Memory B cell (primary cell): ENCODE measurements around the gene ZSWIM6.

Experiments used
- ATAC-seq: fragments of 150-1000 bp; cut with Tn5 transposase; 2 replicates; pipeline ENCODE4 v1.10.0; 2021; ENCODE audit warnings: low read depth, mild to moderate bottlenecking, moderate library complexity
- DNase-seq, 2 donors: peaks; one replicate each; pipeline ENCODE4 v3.0.0; 2022; ENCODE audit warnings: low spot score in 2 of 2
- H3K27ac Mint-ChIP-seq: one replicate; pipeline ENCODE4 v1.8.0; 2022; ENCODE audit warnings: mild to moderate bottlenecking, moderate library complexity, mixed read lengths
- H3K27me3 Mint-ChIP-seq: one replicate; pipeline ENCODE4 v1.8.0; 2022; ENCODE audit warnings: mixed read lengths
- H3K36me3 Mint-ChIP-seq: one replicate; pipeline ENCODE4 v1.8.0; 2022; ENCODE audit warnings: mild to moderate bottlenecking, mixed read lengths
- H3K4me1 Mint-ChIP-seq: one replicate; pipeline ENCODE4 v1.8.0; 2022; ENCODE audit warnings: mixed read lengths
- H3K4me3 Mint-ChIP-seq: one replicate; pipeline ENCODE4 v1.8.0; 2022; ENCODE audit warnings: mild to moderate bottlenecking, moderate library complexity, mixed read lengths
- H3K9me3 Mint-ChIP-seq: one replicate; pipeline ENCODE4 v1.8.0; 2022; ENCODE audit warnings: mixed read lengths

The ZSWIM6 gene

GRCh38 chr5:61313960-61314681 lies 17.9 kb upstream of the ZSWIM6 start:
- DNase-seq (no peak), ATAC-seq (no peak)
- H3K27me3 Mint-ChIP-seq = peaks cover 8% of the 10 kb centered on the region
- no peaks in the 10 kb centered on the region for H3K9me3 Mint-ChIP-seq
- H3K4me3 Mint-ChIP-seq = no peak overlapping the region
- H3K36me3 Mint-ChIP-seq = no peaks in the 10 kb centered on the region
- peaks cover 2% of the 10 kb centered on the region for H3K4me1 Mint-ChIP-seq
- H3K27ac Mint-ChIP-seq = no peak overlapping the region

GRCh38 chr5:61318376-61318775 lies 13.7 kb upstream of the ZSWIM6 start:
- Mint-ChIP-seq H3K9me3 (no peaks in the 10 kb centered on the region), H3K36me3 (no peaks in the 10 kb centered on the region), H3K27ac (no peak overlapping the region), H3K27me3 (no peaks in the 10 kb centered on the region), H3K4me1 (peaks cover 13% of the 10 kb centered on the region), H3K4me3 (no peak overlapping the region)
- ATAC-seq (no peak), DNase-seq (no peak)

DNA sequence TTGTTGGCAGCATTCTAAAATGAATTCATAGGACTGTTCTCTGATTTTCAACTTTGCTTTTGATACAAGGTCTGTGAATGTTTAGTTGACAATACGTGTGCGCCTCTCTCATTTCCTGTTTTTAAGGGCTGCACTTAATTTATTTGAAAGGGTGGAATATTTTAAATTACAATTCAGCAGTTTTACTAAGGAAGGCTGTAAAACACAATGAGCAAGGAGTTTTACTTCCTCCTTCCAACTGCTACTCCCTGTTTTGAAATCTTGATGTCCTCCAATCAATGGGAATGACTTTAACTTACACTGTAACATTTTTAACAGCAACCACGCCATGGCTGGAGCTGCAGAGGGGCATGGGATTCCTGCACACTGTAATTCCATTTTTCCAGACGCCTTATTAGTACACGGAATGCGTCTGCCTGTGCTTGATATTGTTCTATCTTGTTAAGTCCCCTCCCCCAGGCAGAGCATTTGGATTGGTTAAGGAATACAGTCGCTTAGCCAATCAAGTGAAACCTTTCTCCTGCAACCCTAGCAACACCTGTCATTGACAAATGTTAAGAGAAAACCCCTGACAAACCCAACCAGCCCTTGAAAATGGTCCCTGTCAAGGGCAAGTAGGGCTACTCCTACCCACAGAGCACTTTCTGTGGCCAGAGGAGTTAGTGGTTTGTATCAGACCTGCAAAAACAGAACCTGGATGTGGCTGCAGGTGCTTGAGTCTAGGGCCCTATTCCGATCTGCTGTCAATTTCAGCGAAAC lies 12.5 kb upstream of the ZSWIM6 start:
- Mint-ChIP-seq H3K27me3 (peaks cover 3% of the 10 kb centered on the region), H3K4me1 (peaks cover 17% of the 10 kb centered on the region), H3K27ac (peak overlapping the region; percentile 79), H3K9me3 (no peaks in the 10 kb centered on the region), H3K36me3 (no peaks in the 10 kb centered on the region), H3K4me3 (peak overlapping the region; percentile 83)
- ATAC-seq (peak; percentile 93), DNase-seq (peak in 1 of 2 donors; percentile 43)

DNA sequence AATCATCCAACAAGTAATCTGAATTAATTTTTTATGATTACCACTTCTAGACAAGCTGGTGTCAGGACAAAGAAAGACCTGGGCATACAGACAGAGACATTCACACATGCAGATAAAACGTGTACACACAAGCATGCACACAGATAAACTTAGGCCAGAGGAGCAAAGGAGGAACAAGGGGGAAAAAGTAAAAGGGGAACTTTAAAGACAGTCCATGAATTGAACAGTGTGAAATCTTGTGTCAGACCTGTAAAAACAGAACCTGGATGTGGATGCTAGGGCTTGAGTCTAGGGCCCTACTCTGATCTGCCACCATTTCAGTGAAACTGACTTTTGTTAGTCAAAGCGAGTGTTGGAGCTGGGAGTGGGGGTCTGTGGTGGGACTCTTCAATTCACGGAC lies 11.2 kb upstream of the ZSWIM6 start:
- H3K4me1 Mint-ChIP-seq = peaks cover 17% of the 10 kb centered on the region
- no peak for DNase-seq
- no peak overlapping the region for H3K4me3 Mint-ChIP-seq
- peaks cover 3% of the 10 kb centered on the region for H3K27me3 Mint-ChIP-seq
- no peak for ATAC-seq
- no peaks in the 10 kb centered on the region for H3K9me3 Mint-ChIP-seq
- H3K36me3 Mint-ChIP-seq = no peaks in the 10 kb centered on the region
- H3K27ac Mint-ChIP-seq = no peak overlapping the region

- DNase-seq (no peak), ATAC-seq (no peak)
- no peak overlapping the region for H3K27ac Mint-ChIP-seq
- no peak overlapping the region for H3K4me3 Mint-ChIP-seq
- peaks cover 17% of the 10 kb centered on the region for H3K4me1 Mint-ChIP-seq
- H3K9me3 Mint-ChIP-seq = no peaks in the 10 kb centered on the region
- no peaks in the 10 kb centered on the region for H3K36me3 Mint-ChIP-seq
- H3K27me3 Mint-ChIP-seq = peaks cover 3% of the 10 kb centered on the region
Observed at GRCh38 chr5:61321669-61322068, 10.4 kb upstream of the ZSWIM6 start.

DNA sequence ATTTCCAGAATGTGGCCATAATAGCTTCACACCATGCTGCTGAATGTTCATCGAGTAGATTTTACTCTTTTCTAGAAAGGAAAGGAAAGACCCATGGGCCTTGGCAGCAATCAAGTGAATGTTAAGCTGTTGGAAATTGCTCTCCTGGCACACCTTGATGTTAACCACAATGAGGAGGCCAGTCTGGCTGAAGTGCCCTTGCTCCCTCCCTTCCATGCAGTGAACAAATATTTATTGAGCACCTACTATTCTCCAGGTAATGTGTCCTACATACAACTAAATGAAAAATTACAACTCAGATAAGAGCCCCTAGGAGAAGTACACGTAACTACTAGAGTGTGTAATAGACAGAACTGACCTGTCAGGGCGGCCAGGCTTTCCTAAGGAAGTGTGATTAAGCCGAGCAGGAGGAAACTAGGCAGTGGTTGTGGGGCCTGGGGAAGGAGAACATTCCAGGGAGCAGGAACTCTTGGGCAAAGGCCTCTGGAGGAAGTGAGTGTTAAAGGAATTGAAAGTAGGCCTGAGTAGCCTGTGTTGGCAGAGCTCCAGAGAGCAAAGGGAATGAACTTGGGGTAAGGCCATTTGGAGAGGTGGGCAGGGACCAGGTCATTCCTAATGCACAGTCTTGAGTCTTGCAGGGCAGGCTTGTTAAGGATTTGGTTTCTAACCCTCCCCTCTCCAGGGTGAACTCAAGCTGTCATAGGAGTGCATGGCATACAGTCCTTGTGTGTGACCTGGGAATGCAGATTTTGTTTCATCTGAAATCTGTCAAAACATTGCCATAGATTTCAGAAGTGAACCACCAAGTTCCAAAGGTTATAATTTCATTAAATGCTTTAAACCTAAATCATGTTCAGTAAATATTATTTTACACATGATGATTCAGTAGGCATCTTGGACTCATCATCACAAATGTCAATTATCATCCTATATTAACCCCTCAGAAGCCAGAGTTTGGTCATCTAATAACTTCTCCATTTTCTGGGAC lies 9.0 kb upstream of the ZSWIM6 start:
- Mint-ChIP-seq H3K27me3 (peaks cover 4% of the 10 kb centered on the region), H3K9me3 (no peaks in the 10 kb centered on the region), H3K36me3 (no peaks in the 10 kb centered on the region), H3K4me1 (peaks cover 20% of the 10 kb centered on the region), H3K4me3 (no peak overlapping the region), H3K27ac (no peak overlapping the region)
- ATAC-seq = no peak
- no peak for DNase-seq

DNA sequence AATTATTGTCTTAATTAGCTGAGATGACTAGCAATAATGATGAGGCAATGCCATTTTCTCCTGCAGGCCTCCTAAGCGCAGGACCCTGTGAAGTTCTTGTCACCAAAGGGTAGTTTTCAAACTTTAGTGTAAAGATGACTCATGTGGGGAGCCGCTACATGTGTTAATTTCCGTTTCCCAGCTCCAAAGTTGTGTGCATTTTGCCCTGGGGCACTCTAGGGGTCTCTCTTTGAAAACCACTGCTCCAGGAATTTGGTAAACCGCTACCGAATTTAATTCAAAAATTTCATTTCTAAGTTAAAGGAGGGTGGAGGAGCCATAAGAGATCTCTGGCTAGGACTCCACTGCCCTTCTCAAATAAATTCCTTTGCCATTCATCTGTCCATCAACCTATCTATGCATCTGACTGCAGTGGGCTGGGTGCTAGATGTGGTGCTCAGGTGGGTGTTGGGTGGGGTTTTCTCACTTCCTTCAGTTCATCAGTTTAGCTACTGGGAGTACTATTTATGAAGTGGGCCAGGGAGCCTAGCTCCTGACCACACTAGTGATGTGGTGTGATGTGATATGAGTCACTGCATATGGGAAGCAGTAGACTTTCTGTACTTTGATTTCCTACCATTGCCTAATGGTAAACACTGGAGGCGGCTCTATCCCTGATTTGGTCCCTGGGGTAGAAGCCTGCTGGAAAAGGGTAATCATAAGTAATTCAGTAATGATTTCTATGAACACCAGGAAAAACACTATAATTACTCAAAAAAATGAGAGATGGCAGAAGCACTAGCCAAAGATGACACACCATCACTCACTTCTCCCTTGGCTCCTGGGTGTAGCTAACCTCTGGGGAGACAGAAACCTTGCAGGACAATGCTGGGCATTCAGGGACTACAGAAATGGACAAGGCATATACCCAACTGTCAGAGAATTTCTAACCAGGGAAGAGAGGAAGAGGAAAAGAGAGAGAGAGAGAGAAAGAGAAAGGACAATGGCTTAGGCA lies 4.0 kb upstream of the ZSWIM6 start:
- ATAC-seq (no peak), DNase-seq (no peak)
- H3K9me3 Mint-ChIP-seq = no peaks in the 10 kb centered on the region
- H3K4me1 Mint-ChIP-seq = peaks cover 30% of the 10 kb centered on the region
- H3K36me3 Mint-ChIP-seq = no peaks in the 10 kb centered on the region
- peaks cover 8% of the 10 kb centered on the region for H3K27me3 Mint-ChIP-seq
- no peak overlapping the region for H3K27ac Mint-ChIP-seq
- peak overlapping the region; percentile 1 for H3K4me3 Mint-ChIP-seq

DNA sequence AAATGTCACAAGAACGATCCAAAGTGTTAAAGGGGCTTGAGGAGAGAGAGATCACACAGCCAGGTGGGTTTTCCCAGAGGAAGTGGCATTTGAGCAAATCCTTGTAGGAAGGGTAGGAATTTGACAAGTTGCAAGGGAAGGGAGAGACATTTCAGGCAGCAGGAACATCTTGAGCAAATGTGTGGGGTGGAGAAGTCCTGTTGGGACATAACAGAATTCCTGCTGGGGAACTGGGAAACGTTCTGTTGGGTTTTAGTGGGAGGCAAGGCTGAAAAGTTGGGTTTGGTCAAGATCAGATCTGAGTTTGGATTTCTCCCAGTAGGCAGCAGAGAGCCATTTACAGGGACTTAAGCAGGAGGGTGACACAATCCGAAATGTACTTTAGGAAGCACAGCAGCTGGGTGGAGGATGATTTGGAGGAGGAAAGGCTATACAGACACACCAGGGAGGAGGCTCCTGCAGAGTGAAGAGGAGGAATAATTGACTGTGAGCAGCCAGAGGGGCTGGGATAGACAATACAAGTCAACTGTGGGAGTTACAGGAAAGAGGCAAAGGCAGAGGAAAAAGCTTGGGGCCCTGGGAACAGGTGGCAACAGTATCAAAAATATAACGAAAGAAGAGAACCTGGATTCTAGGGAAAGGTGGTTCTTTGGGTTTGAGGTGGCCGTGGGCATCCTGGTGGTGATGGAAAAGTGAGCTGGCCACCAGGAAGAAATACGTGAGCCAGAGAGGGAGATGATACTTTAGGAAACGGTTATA lies 3.1 kb upstream of the ZSWIM6 start:
- H3K4me1 Mint-ChIP-seq = peaks cover 27% of the 10 kb centered on the region
- H3K27ac Mint-ChIP-seq = peak overlapping the region; percentile 15
- ATAC-seq = no peak
- H3K27me3 Mint-ChIP-seq = peaks cover 6% of the 10 kb centered on the region
- no peaks in the 10 kb centered on the region for H3K36me3 Mint-ChIP-seq
- no peak for DNase-seq
- H3K4me3 Mint-ChIP-seq = peak overlapping the region; percentile 48
- H3K9me3 Mint-ChIP-seq = no peaks in the 10 kb centered on the region

DNA sequence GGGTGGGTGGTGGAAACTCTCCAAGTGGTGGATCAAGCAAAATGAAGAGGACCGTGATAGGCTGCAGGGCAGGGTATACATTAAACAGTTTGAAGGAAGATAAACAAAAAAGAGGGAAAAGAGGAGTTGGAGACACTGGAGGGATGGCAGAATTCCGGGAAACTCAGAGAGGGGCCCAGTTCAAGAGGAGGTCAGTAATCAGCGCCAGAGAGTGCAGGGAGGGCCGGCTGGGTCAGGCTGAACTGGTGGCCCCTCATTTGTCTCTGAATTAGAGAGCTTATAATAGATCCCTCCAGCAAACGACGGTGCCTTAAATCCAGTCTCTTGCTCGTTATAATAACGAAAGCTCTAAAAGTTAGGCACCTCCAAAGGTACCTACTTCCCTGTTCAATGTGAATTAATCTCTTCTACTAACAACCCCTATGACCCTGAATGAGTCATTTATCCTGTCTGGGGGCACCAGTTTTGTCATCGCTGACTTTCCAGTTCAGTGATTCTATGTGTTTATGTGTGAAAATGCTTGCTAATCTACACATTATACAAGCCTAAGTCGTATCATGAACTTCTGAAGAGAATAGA lies 2.4 kb upstream of the ZSWIM6 start:
- no peaks in the 10 kb centered on the region for H3K36me3 Mint-ChIP-seq
- no peak for DNase-seq
- no peak for ATAC-seq
- H3K27me3 Mint-ChIP-seq = peaks cover 5% of the 10 kb centered on the region
- peak overlapping the region; percentile 91 for H3K27ac Mint-ChIP-seq
- H3K4me1 Mint-ChIP-seq = peaks cover 34% of the 10 kb centered on the region
- no peaks in the 10 kb centered on the region for H3K9me3 Mint-ChIP-seq
- H3K4me3 Mint-ChIP-seq = peak overlapping the region; percentile 90

DNA sequence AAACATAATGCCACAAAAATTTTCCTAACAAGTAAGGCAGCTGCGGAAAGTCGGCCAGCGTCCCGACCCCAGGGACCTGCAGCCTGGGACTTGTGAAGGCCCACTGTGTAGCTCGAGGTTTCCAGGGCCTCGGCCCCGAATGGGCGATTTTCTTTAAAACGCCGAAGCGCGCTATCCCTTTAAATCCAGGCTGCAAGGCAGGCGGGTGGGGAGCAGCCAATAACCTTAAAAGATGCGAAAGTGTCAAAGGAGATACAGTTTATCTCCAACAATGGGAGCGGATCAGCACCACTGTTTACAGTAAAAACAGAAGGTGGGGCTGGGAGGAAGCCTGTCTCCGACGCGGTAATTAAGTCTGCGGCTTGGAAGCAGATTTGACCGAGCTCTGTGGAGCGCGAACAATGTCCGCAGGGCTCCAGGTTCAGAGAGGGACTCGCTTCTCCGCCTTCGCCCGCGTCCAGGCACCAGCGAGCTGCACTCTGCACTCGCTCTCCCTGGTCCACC lies 1.7 kb upstream of the ZSWIM6 start:
- Mint-ChIP-seq H3K27me3 (peaks cover 5% of the 10 kb centered on the region), H3K9me3 (no peaks in the 10 kb centered on the region), H3K36me3 (no peaks in the 10 kb centered on the region), H3K27ac (peak overlapping the region; percentile 91), H3K4me1 (peaks cover 37% of the 10 kb centered on the region), H3K4me3 (peak overlapping the region; percentile 90)
- ATAC-seq (no peak), DNase-seq (peak in 1 of 2 donors; percentile 42)

- H3K27ac Mint-ChIP-seq = peak overlapping the region; percentile 91
- H3K4me3 Mint-ChIP-seq = peak overlapping the region; percentile 90
- H3K4me1 Mint-ChIP-seq = peaks cover 38% of the 10 kb centered on the region
- H3K36me3 Mint-ChIP-seq = peaks cover 2% of the 10 kb centered on the region
- no peaks in the 10 kb centered on the region for H3K9me3 Mint-ChIP-seq
- ATAC-seq (peak; percentile 50), DNase-seq (peak; percentile 81 to 84)
- peaks cover 5% of the 10 kb centered on the region for H3K27me3 Mint-ChIP-seq
Observed at GRCh38 chr5:61330845-61331406, 1.1 kb upstream of the ZSWIM6 start.

DNA sequence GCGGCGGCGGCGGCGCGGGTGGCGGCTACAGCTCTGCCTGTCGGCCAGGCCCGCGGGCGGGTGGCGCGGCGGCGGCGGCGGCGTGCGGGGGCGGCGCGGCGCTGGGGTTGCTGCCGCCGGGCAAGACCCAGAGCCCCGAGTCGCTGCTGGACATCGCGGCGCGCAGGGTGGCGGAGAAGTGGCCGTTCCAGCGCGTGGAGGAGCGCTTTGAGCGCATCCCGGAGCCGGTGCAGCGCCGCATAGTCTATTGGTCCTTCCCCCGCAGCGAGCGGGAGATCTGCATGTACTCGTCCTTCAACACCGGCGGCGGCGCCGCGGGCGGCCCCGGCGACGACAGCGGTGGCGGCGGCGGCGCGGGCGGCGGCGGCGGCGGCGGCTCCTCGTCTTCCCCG lies 296 bp downstream of the ZSWIM6 start:
- peak; percentile 2 for ATAC-seq
- Mint-ChIP-seq H3K4me3 (peak overlapping the region; percentile 90), H3K27me3 (peaks cover 4% of the 10 kb centered on the region), H3K4me1 (peaks cover 39% of the 10 kb centered on the region), H3K9me3 (peaks cover 1% of the 10 kb centered on the region), H3K27ac (peak overlapping the region; percentile 91), H3K36me3 (peaks cover 9% of the 10 kb centered on the region)
- peak in 1 of 2 donors; percentile 42 for DNase-seq
